ENCODE results near the gene ZCCHC8. TPM values are rescaled to one million over a fixed set of nuclear protein-coding genes. Genes with fewer than 3 reads are reported as not detected.

Gene ZCCHC8
- total and polyA plus RNA-seq, 2 donors (not counting 3 experiments of a cell fraction or from before 2014, with no cell fraction given): 10.0 to 24.4 TPM

DNA sequence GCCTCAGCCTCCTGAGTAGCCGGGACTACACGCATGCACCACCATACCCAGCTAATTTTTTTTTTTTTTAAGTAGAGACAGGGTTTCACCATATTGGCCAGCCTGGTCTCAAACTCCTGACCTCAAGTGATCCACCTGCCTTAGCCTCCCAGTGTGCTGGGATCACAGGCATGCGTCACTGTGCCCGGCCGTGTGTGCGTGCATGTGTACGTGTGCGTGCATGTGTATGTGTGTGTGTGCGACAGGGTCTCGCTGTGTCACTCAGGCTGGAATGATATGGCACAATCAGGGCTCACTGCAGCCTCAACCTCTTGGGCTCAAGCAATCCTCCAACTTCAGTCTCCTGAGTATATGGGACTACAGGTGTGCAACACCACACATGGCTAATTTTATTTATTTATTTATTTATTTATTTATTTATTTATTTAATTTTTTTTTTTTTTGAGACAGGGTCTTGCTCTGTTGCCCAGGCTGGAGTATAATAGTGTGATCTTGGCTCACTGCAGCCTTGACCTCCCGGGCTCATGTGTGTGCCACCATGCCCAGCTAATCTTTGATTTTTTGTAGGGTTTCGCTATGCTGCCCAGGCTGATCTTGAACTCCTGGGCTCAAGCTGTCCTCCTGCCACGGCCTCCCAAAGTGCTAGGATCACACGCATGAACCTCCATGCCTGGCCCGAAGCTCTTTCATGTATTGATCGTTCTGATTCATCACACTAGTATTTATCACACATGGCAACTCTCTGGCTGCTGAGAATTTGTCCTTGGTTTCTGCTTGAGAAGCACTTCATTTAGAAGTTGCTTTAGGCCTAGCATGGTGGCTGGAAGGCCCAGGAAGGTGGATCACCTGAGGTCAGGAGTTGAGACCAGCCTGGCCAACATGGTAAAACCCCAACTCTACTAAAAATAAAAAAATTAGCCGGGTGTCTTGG lies 42.4 kb downstream of the ZCCHC8 start:
- ChIA-PET CTCF (interaction anchor here (0.7 kb wide), 1 partner anchor 58 kb away, joined by 3 read pairs; no protein-coding TSS in a partner anchor), POLR2A (no interaction called here)
- Histone ChIP-seq H3K9ac (replicated peaks; ENCODE audit: extremely low read depth, insufficient read depth, low read length) (no peak overlapping the region), H3K79me2 (ENCODE audit: control insufficient read depth, insufficient read depth, low read length) (no peaks in the 10 kb centered on the region), H3K4me3 (replicated peaks in 1 of 3; ENCODE audit: insufficient read depth in 1 of 3, low read depth in 1 of 3, low read length in 3 of 3) (no peak overlapping the region), H3K9me3 (replicated peaks; ENCODE audit: control insufficient read depth, insufficient read depth, low read length) (no peaks in the 10 kb centered on the region), H3K4me1 (ENCODE audit: control insufficient read depth, extremely low read depth, insufficient read depth, low read length) (no peaks in the 10 kb centered on the region), H4K20me1 (replicated peaks; ENCODE audit: control insufficient read depth, extremely low read depth, insufficient read depth, low read length) (no peaks in the 10 kb centered on the region), H3K27me3 (ENCODE audit: control insufficient read depth in 2 of 2, insufficient read depth in 2 of 2, low read length in 2 of 2) (no peaks in the 10 kb centered on the region), H3K27ac (ENCODE audit: insufficient read depth, low read depth, low read length) (no peak overlapping the region), H3K36me3 (ENCODE audit: control insufficient read depth in 2 of 2, extremely low read depth in 1 of 2, insufficient read depth in 2 of 2, low read length in 2 of 2) (no peaks in the 10 kb centered on the region), H2AFZ (ENCODE audit: low read depth, low read length) (no peak overlapping the region), H3K9me1 (replicated peaks; ENCODE audit: control insufficient read depth, extremely low read depth, insufficient read depth, low read length) (no peaks in the 10 kb centered on the region), H3K4me2 (ENCODE audit: insufficient read depth, low read length) (no peak overlapping the region)
- DNase-seq (ENCODE audit: low read depth, low spot score) (no peak), FAIRE-seq (no peak)
- TF ChIP-seq GATA2 (IDR thresholded peaks at IDR 0.05; ENCODE audit: insufficient read depth, insufficient read length, low read depth, low read length) (no peak), POLR2A (IDR thresholded peaks at IDR 0.05; ENCODE audit: low read depth, low read length) (no peak), JUN (IDR thresholded peaks at IDR 0.05; ENCODE audit: borderline replicate concordance, insufficient read depth, insufficient read length, low read depth) (no peak), FOS (IDR thresholded peaks at IDR 0.05; ENCODE audit: borderline replicate concordance, insufficient read depth, low read length) (no peak), POLR2AphosphoS5 (IDR thresholded peaks at IDR 0.05; ENCODE audit: insufficient read depth, low read depth, low read length) (no peak), MYC (IDR thresholded peaks at IDR 0.05; ENCODE audit: low read depth, low read length) (no peak), EZH2 (IDR thresholded peaks at IDR 0.05; ENCODE audit: borderline replicate concordance, low read depth, low read length, severe bottlenecking) (no peak)
- TF ChIP-seq, protein P1, sequence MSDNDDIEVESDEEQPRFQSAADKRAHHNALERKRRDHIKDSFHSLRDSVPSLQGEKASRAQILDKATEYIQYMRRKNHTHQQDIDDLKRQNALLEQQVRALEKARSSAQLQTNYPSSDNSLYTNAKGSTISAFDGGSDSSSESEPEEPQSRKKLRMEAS (IDR thresholded peaks at IDR 0.05; ENCODE audit: insufficient read depth, insufficient read length): no peak
- TF ChIP-seq, protein P2, sequence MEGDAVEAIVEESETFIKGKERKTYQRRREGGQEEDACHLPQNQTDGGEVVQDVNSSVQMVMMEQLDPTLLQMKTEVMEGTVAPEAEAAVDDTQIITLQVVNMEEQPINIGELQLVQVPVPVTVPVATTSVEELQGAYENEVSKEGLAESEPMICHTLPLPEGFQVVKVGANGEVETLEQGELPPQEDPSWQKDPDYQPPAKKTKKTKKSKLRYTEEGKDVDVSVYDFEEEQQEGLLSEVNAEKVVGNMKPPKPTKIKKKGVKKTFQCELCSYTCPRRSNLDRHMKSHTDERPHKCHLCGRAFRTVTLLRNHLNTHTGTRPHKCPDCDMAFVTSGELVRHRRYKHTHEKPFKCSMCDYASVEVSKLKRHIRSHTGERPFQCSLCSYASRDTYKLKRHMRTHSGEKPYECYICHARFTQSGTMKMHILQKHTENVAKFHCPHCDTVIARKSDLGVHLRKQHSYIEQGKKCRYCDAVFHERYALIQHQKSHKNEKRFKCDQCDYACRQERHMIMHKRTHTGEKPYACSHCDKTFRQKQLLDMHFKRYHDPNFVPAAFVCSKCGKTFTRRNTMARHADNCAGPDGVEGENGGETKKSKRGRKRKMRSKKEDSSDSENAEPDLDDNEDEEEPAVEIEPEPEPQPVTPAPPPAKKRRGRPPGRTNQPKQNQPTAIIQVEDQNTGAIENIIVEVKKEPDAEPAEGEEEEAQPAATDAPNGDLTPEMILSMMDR (IDR thresholded peaks at IDR 0.05; ENCODE audit: extremely low read depth in 1 of 2, insufficient read depth in 1 of 2, low read depth in 1 of 2, low read length in 2 of 2): no peak
- intact Hi-C loops (cut with micrococcal nuclease) (no loop called here), dilution Hi-C loops (cut with MboI; ENCODE audit: extremely low pct_ligation_motif_present, low sequenced_read_pairs) (no loop called here)
- no TSS peak for BruUV-seq (replicated peaks)
